Measurements from ENCODE around the gene ABCB9. TPM values are rescaled to one million over a fixed set of nuclear protein-coding genes. Genes with fewer than 3 reads are reported as not detected.

Gene ABCB9
- total RNA-seq, 6 donors from 2014 or later = 2.1 to 9.9 (median 4.3) TPM

DNA sequence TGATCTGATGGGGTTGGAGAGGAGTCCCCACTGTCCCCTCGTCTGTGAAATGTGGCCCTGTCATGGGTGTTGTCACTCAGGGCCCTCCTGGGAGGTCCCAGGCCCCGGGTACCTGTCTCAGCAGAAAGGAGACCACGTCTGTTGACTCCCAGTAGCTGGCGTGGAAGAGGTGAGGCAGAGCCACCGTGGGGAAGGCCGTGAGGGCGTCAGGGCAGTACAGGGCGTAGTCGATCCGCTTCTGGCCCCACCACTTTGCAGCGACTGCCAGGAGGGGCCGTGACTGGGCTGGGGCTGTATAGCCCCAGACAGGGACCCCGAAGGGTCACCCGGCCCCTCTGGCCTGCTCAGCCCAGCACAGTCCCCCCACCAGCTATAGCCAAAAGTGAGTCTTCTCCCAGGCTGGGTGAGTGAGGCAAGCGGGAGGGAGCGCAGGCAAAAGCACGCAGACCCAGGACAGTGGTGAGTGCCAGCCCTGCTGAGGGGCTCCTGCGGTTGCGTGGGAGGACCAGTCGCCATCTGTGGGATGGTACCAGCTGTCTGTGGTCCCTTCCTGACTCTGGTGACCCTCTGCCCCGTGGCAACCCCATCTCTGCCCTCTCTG, 22.4 kb upstream of the ABCB9 start:
- peak in 1 of 2 donors; percentile 62 for DNase-seq
- Histone ChIP-seq H3K27me3 (no peaks in the 10 kb centered on the region), H3K4me1 (peaks cover 14 to 19% (median 18%) of the 10 kb centered on the region in 4 donors), H3K4me3 (no peak overlapping the region), H3K36me3 (peaks cover 5 to 84% (median 43%) of the 10 kb centered on the region in 4 donors), H3K9me3 (no peaks in the 10 kb centered on the region), H3K27ac (no peak overlapping the region)
- ATAC-seq (ENCODE audit: low FRiP score in 2 of 2) = no peak
- TF ChIP-seq, protein P1, sequence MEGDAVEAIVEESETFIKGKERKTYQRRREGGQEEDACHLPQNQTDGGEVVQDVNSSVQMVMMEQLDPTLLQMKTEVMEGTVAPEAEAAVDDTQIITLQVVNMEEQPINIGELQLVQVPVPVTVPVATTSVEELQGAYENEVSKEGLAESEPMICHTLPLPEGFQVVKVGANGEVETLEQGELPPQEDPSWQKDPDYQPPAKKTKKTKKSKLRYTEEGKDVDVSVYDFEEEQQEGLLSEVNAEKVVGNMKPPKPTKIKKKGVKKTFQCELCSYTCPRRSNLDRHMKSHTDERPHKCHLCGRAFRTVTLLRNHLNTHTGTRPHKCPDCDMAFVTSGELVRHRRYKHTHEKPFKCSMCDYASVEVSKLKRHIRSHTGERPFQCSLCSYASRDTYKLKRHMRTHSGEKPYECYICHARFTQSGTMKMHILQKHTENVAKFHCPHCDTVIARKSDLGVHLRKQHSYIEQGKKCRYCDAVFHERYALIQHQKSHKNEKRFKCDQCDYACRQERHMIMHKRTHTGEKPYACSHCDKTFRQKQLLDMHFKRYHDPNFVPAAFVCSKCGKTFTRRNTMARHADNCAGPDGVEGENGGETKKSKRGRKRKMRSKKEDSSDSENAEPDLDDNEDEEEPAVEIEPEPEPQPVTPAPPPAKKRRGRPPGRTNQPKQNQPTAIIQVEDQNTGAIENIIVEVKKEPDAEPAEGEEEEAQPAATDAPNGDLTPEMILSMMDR (IDR thresholded peaks at IDR 0.05) = no peak
- no peak for TF ChIP-seq POLR2AphosphoS5 (IDR thresholded peaks at IDR 0.05)
- TF ChIP-seq EP300 (IDR thresholded peaks at IDR 0.05) = no peak
- TF ChIP-seq POLR2A (IDR thresholded peaks at IDR 0.05) = no peak
- 93 to 95% methylated on average over 17 to 21 of the region's 21 CpGs for WGBS, 2 donors

DNA sequence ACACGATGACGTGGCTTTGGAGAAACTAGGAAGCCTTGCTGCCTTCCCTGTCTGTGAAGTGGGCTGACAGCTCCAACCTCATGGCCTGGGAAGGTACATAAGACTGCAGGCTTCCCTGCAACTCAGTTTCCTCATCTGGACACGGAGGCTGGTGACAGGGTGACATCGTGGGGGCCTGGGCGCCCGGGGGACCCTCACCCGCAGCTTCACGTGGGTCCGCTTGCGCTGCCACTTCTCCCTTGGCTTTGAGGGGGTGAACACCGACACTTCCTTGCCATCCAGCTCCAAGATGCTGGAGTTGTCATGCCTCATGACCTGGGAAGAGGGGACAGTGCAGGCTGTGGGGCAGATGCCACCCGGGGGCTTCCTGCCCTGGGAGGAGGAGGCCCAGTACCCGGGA, 21.8 kb upstream of the ABCB9 start:
- no peaks in the 10 kb centered on the region for H3K27me3 ChIP-seq
- peaks cover 5 to 87% (median 44%) of the 10 kb centered on the region in 4 donors for H3K36me3 ChIP-seq
- DNase-seq (peak in 1 of 2 donors; percentile 73), ATAC-seq (ENCODE audit: low FRiP score in 2 of 2) (no peak)
- H3K4me1 ChIP-seq = peaks cover 21 to 26% (median 25%) of the 10 kb centered on the region in 4 donors
- TF ChIP-seq EP300 (IDR thresholded peaks at IDR 0.05) = no peak
- TF ChIP-seq POLR2AphosphoS5 (IDR thresholded peaks at IDR 0.05) = no peak
- TF ChIP-seq, protein P1 (IDR thresholded peaks at IDR 0.05) = no peak
- no peak for TF ChIP-seq POLR2A (IDR thresholded peaks at IDR 0.05)
- no peak overlapping the region for H3K27ac ChIP-seq
- no peaks in the 10 kb centered on the region for H3K9me3 ChIP-seq
- WGBS, 2 donors = 94% methylated on average over 12 of the region's 13 CpGs; no CpG with 5 or more reads in 1 of the 2 donors
- no peak overlapping the region for H3K4me3 ChIP-seq

DNA sequence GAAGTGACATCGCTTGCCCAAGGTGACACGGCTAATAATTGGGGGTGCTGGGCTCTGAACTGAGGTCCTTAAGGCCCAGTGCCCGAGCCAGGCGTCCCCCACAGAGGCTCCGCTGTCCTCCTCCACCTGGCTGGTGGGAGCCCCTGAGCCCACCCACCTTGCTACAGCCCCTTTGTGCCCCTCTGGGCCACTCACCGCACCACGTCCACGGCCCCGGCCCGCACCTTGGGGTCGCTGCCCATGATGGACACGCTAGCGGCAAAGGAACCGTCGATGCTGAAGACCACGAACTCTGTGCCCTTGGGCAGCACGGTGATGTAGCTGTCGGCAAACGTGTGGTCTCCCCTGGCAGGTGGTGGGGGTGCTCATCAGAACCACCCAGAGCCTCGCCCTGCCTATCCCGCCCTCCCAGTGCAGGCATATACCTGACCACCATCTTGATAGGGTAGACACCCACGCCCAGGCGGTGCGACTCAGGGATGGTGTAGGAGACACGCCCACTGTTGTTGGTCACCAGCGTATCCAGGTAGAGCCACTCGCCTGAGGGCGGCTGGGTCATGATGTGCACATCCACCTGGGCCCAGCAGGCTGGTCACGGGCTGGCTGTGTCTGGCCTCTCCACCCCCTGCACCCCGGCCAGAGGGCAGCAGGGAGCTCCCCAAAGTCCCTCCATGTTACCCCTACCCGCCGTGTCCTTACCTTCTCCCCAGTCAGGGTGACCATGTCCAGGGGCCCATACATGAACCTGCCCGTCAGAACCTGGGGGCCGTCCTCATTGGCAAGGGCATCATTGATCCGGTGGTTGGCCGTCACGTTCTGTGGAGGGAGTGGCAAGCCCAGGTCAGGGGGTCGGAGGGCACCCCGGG, 21.1 kb upstream of the ABCB9 start:
- 93 to 95% methylated on average over 16 to 31 of the region's 39 CpGs for WGBS, 2 donors
- H3K4me1 ChIP-seq = peaks cover 28 to 33% (median 32%) of the 10 kb centered on the region in 4 donors
- no peaks in the 10 kb centered on the region for H3K9me3 ChIP-seq
- no peak overlapping the region for H3K4me3 ChIP-seq
- no peaks in the 10 kb centered on the region for H3K27me3 ChIP-seq
- ATAC-seq (ENCODE audit: low FRiP score in 2 of 2) (no peak), DNase-seq (peak in 1 of 2 donors; percentile 81)
- H3K27ac ChIP-seq = no peak overlapping the region
- peaks cover 5 to 89% (median 44%) of the 10 kb centered on the region in 4 donors for H3K36me3 ChIP-seq
- TF ChIP-seq, protein P1 (IDR thresholded peaks at IDR 0.05) = no peak
- no peak for TF ChIP-seq POLR2A (IDR thresholded peaks at IDR 0.05)
- TF ChIP-seq EP300 (IDR thresholded peaks at IDR 0.05) = no peak
- TF ChIP-seq POLR2AphosphoS5 (IDR thresholded peaks at IDR 0.05) = no peak

DNA sequence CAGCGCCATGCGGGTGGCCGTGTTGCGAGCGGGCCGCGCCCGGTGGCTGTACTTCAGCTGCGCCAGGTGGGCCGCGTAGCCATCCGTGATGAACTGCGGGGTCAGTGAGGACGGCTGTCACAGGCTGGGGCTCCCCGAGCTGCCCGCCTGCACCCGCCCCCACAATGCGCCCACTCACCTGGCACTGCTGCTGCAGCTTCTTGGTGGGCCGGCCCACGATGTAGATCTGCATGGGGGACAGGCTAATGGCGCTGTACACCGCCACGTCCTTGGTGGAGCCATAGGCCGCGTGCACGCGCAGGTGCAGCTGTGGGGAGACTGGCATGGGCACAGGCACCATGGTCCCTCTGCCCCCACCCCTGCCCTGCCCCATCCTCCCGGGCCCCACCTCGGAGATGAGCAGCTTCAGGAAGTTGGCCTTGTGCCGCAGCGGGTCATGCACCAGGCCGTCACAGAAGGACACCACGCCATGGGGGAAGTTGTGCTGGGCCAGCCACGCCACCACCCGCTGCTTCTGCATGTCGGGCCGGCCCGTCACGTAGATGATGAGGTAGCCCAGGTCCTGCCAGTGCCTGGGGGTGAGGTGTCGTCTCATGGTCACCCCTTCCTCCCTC, 20.1 kb upstream of the ABCB9 start:
- Histone ChIP-seq H3K4me1 (peaks cover 37 to 43% (median 41%) of the 10 kb centered on the region in 4 donors), H3K27me3 (no peaks in the 10 kb centered on the region), H3K36me3 (peaks cover 5 to 87% (median 37%) of the 10 kb centered on the region in 4 donors), H3K27ac (no peak overlapping the region), H3K9me3 (no peaks in the 10 kb centered on the region), H3K4me3 (no peak overlapping the region)
- DNase-seq (peak in 1 of 2 donors; percentile 78), ATAC-seq (ENCODE audit: low FRiP score in 2 of 2) (no peak)
- TF ChIP-seq EP300 (IDR thresholded peaks at IDR 0.05) (no peak), POLR2A (IDR thresholded peaks at IDR 0.05) (no peak), POLR2AphosphoS5 (IDR thresholded peaks at IDR 0.05) (no peak)
- TF ChIP-seq, protein P1 (IDR thresholded peaks at IDR 0.05) = no peak
- 96 to 97% methylated on average over 28 to 39 of the region's 40 CpGs for WGBS, 2 donors

Measured in upper lobe of left lung (tissue), 6 donors.